Measurements from ENCODE around the gene VSTM2B.

The VSTM2B gene

DNA sequence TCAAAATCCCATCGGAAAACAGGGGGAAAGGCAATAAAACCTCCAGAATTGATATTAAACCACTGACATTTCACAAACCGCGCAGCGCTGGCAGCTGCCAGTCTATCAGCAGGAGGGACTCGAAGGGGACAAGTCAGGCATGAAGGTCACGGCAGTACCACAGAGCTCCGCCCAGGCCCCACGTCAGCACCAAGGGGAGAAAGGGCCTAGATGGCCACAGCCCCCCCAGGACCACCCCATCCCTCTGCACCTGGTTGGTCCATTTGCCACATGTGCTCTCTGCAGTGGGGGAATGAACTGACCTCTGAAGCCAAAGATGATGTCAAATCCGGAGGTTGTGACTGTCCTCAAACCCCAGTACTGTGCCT is 9.5 kb upstream of the VSTM2B start:
- H3K9me3 Mint-ChIP-seq: no peaks in the 10 kb centered on the region
- peaks cover 29% of the 10 kb centered on the region for H3K27me3 Mint-ChIP-seq
- no peaks in the 10 kb centered on the region for H3K4me1 Mint-ChIP-seq (ENCODE audit: low read depth)
- DNase-seq: no peak
- no peaks in the 10 kb centered on the region for H3K36me3 Mint-ChIP-seq (ENCODE audit: low read depth)
- no peak overlapping the region for H3K27ac Mint-ChIP-seq
- H3K4me3 Mint-ChIP-seq: no peak overlapping the region

GRCh38 chr19:29516821-29517395 is 8.9 kb upstream of the VSTM2B start:
- Mint-ChIP-seq H3K4me1 (ENCODE audit: low read depth) (no peaks in the 10 kb centered on the region), H3K4me3 (no peak overlapping the region), H3K27me3 (peaks cover 34% of the 10 kb centered on the region), H3K36me3 (ENCODE audit: low read depth) (no peaks in the 10 kb centered on the region), H3K27ac (no peak overlapping the region), H3K9me3 (no peaks in the 10 kb centered on the region)
- no peak for DNase-seq

- Mint-ChIP-seq H3K4me1 (ENCODE audit: low read depth) (no peaks in the 10 kb centered on the region), H3K27ac (no peak overlapping the region), H3K4me3 (no peak overlapping the region), H3K27me3 (peaks cover 39% of the 10 kb centered on the region), H3K9me3 (no peaks in the 10 kb centered on the region), H3K36me3 (ENCODE audit: low read depth) (no peaks in the 10 kb centered on the region)
- no peak for DNase-seq
Observed at GRCh38 chr19:29517412-29517811, 8.4 kb upstream of the VSTM2B start.

DNA sequence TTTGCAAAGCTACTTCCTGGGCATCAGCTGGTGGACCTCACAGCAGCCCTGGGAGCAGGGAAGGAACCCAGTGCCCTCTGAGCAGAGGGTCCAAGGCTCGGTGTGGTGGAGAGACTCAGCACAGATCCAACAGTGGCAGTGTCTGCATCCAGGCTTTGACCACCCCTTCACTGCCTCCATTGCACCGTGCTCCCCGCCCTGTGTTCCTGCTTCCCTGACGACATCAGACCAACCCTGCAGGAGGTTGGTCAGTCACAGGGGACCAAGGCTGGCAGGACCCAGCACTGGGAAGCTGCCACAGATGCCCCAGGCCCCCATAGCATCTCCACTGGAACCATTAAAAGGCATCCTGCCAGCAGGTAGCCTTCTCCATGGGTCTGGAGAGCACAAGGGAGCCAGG is 7.8 kb upstream of the VSTM2B start:
- DNase-seq: no peak
- H3K27ac Mint-ChIP-seq: no peak overlapping the region

DNA sequence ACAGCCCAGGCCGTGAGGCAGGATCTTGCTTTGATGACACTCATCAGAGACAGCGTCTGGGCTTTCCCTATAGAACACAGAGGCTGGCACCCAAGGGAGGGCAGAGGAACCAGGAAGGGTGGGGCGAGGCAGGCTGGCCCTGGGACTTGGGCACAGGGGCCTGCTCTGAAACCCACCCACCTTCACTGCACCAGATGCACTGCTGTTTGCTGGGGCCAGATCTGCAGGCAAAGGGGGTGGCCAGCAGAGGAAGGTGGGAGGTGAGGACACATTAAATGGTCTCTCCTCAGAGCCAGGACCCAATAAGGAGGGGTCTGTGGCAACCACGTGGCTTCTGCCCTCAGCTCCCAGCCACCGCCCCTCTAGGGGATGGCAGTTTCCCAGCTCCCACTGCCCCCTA is 6.6 kb upstream of the VSTM2B start:
- H3K27me3 Mint-ChIP-seq: peaks cover 56% of the 10 kb centered on the region
- no peaks in the 10 kb centered on the region for H3K4me1 Mint-ChIP-seq (ENCODE audit: low read depth)
- DNase-seq: no peak
- H3K36me3 Mint-ChIP-seq (ENCODE audit: low read depth): no peaks in the 10 kb centered on the region
- H3K27ac Mint-ChIP-seq: no peak overlapping the region
- no peak overlapping the region for H3K4me3 Mint-ChIP-seq
- H3K9me3 Mint-ChIP-seq: no peaks in the 10 kb centered on the region

More for the DNA sequence above, 7.8 kb upstream of the VSTM2B start:
- Mint-ChIP-seq H3K4me1 (ENCODE audit: low read depth) (no peaks in the 10 kb centered on the region), H3K36me3 (ENCODE audit: low read depth) (no peaks in the 10 kb centered on the region), H3K9me3 (no peaks in the 10 kb centered on the region), H3K4me3 (no peak overlapping the region), H3K27me3 (peaks cover 44% of the 10 kb centered on the region)

GRCh38 chr19:29519931-29520330 is 5.9 kb upstream of the VSTM2B start:
- Mint-ChIP-seq H3K27ac (no peak overlapping the region), H3K36me3 (ENCODE audit: low read depth) (no peaks in the 10 kb centered on the region), H3K27me3 (peaks cover 64% of the 10 kb centered on the region), H3K4me3 (no peak overlapping the region), H3K4me1 (ENCODE audit: low read depth) (peaks cover under 1% of the 10 kb centered on the region), H3K9me3 (no peaks in the 10 kb centered on the region)
- DNase-seq: no peak

DNA sequence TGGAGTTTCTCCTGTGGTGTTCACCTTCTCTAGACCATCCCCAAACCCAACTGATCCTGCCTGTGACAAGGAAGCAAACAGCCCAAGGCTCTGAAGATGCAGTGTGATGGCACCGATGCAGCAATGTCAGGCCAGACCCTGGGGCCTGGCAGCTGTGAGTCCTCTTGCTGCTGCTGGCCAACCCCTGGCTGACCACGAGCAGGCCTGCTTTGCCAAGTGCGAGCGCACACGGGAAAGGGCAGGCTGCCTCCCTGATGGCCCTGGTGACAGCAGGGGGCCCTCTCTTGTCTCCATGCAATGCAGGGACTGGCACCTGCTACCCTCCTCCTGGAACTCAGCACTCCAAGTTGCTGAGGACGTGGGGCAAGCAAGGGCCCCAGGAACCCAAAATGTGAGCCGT is 5.4 kb upstream of the VSTM2B start:
- H3K4me3 Mint-ChIP-seq: no peak overlapping the region
- H3K4me1 Mint-ChIP-seq (ENCODE audit: low read depth): peaks cover 2% of the 10 kb centered on the region
- no peaks in the 10 kb centered on the region for H3K9me3 Mint-ChIP-seq
- H3K27me3 Mint-ChIP-seq: peaks cover 66% of the 10 kb centered on the region
- no peaks in the 10 kb centered on the region for H3K36me3 Mint-ChIP-seq (ENCODE audit: low read depth)
- DNase-seq: no peak
- no peak overlapping the region for H3K27ac Mint-ChIP-seq

- Mint-ChIP-seq H3K27me3 (peaks cover 70% of the 10 kb centered on the region), H3K4me1 (ENCODE audit: low read depth) (peaks cover 5% of the 10 kb centered on the region), H3K36me3 (ENCODE audit: low read depth) (no peaks in the 10 kb centered on the region), H3K4me3 (no peak overlapping the region), H3K9me3 (no peaks in the 10 kb centered on the region), H3K27ac (no peak overlapping the region)
- DNase-seq: no peak
Observed at GRCh38 chr19:29521291-29522075, 4.3 kb upstream of the VSTM2B start.

GRCh38 chr19:29523568-29523967 is 2.2 kb upstream of the VSTM2B start:
- H3K4me3 Mint-ChIP-seq: no peak overlapping the region
- DNase-seq: no peak
- H3K9me3 Mint-ChIP-seq: no peaks in the 10 kb centered on the region
- no peak overlapping the region for H3K27ac Mint-ChIP-seq
- H3K4me1 Mint-ChIP-seq (ENCODE audit: low read depth): peaks cover 21% of the 10 kb centered on the region
- H3K27me3 Mint-ChIP-seq: peaks cover 83% of the 10 kb centered on the region
- H3K36me3 Mint-ChIP-seq (ENCODE audit: low read depth): no peaks in the 10 kb centered on the region

DNA sequence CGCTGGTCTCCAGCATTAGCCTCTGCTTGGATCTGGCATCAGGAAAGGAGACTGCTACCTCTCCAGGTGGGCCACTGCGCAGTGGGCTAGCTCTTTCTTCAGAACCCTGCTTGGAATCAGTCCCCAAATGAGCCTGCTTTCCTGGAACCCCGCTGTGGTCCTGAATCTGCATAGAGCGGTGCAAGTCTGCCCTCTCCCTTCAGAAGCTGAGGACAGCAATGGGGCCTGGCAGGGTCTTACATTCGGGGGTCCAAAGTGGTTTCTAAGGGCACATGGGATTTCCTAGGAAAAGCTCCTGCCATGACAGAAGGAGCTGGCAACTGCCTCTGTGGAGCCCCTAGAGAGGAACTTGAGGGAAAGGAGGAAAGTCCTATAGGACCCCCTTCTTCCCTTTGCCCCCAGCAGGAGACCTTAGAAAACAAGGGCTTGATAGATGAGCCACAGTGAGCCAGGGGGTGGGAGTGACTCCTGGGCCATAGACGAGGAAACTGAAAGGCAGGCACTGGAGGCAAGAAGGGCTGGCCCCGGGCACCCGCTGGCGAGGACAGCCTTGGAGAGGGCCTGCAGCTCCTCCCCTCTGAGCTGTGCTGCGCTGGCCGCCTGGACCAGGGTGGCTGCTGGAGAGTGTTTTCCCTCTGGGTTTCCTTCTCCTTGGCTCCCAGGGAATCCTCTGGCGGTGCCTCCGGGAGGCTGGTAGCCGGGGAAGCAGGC is 1.4 kb upstream of the VSTM2B start:
- H3K9me3 Mint-ChIP-seq: peaks cover under 1% of the 10 kb centered on the region
- DNase-seq: no peak
- no peak overlapping the region for H3K4me3 Mint-ChIP-seq
- no peak overlapping the region for H3K27ac Mint-ChIP-seq
- H3K4me1 Mint-ChIP-seq (ENCODE audit: low read depth): peaks cover 27% of the 10 kb centered on the region
- H3K27me3 Mint-ChIP-seq: peaks cover 83% of the 10 kb centered on the region
- no peaks in the 10 kb centered on the region for H3K36me3 Mint-ChIP-seq (ENCODE audit: low read depth)

DNA sequence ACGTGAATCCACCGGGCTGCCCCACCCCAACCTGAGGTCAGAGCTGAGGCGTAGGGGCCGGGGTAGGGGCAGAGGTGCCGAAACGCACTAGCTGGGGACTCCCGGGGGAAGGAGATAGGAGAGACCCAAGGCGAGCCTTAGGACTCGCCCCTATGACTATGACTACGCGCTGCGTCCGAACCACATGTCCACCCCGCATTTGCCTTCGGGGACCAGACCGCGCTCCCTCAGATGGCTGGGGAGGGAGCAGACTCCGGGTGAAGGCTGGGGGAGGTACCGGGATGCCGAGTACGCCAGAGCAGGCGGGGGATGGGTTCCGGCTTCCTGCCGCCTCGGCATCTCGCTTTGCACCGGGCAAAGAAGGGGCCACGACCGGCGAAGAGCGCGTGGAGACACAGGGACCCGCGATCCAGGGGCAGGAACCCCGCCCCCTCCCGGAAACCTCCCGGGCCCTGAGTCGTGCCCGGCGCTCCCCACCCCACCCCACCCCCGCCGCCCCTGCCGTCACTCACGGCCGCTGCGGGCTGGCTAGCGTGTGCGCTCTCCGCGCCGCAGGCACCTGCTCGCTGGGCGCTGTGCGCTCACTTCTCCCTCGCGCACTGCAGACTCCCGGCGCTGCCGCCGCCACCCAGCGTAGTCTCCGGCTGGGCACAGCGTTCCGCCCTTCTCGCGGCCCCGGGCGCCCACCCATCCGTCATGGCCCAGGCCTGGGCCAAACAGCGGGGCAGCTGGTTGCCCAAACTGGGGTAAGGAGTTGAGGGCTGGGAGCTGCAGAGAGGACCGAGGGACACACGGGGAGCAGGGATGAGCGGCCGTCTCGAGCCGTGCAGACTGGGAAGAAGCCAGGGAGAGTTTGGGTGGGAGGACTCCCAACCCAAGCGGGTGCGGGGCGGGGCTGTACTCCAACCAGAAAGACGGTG is 622 bp upstream of the VSTM2B start:
- Mint-ChIP-seq H3K27me3 (peaks cover 80% of the 10 kb centered on the region), H3K36me3 (ENCODE audit: low read depth) (no peaks in the 10 kb centered on the region), H3K27ac (no peak overlapping the region), H3K4me1 (ENCODE audit: low read depth) (peaks cover 32% of the 10 kb centered on the region), H3K4me3 (peak overlapping the region; percentile 54), H3K9me3 (peaks cover 2% of the 10 kb centered on the region)
- peak; percentile 42 for DNase-seq

DNA sequence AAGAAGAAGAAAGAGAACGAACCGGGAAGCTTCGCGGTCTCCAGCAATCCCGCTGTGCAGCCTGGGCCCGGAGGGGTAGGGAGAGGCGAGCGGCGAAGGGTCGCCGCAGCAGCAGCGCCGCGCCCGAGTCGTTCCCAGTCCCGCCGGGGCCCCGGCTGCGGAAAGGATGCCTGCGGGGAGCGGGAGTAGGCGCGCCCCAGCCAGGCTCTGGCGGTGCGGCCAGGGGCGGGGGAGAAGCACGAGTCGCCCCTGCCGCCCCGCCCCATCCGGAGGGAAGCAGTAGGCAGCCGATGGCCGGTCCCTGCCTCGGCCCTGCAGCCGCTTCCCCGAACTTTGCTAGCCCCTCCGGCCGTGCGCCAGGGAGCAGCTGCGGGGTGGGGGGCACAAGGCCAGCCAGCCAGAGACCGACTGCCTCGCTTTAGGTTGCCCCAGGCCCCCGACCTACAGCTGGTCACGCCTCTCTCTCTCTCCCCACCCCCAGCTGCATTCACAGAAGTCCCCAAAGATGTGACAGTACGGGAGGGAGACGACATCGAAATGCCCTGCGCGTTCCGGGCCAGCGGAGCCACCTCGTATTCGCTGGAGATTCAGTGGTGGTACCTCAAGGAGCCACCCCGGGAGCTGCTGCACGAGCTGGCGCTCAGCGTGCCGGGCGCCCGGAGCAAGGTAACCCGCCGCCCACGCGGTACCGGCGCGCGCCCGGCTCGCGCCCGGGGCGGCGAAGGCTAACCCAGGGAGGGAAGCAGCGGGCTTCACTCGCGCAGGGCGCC is 1.1 kb downstream of the VSTM2B start:
- H3K27me3 Mint-ChIP-seq: peaks cover 81% of the 10 kb centered on the region
- peaks cover 2% of the 10 kb centered on the region for H3K9me3 Mint-ChIP-seq
- H3K36me3 Mint-ChIP-seq (ENCODE audit: low read depth): no peaks in the 10 kb centered on the region
- H3K4me3 Mint-ChIP-seq: peak overlapping the region; percentile 47
- H3K27ac Mint-ChIP-seq: no peak overlapping the region
- DNase-seq: peak; percentile 59
- H3K4me1 Mint-ChIP-seq (ENCODE audit: low read depth): peaks cover 36% of the 10 kb centered on the region

- Mint-ChIP-seq H3K36me3 (ENCODE audit: low read depth) (no peaks in the 10 kb centered on the region), H3K4me3 (peak overlapping the region; percentile 68), H3K27ac (no peak overlapping the region), H3K4me1 (ENCODE audit: low read depth) (peaks cover 36% of the 10 kb centered on the region), H3K27me3 (peaks cover 81% of the 10 kb centered on the region), H3K9me3 (peaks cover 2% of the 10 kb centered on the region)
- DNase-seq: no peak
Observed at GRCh38 chr19:29527500-29528328, 1.9 kb downstream of the VSTM2B start.
